ENCODE results near the gene FLRT2. TPM values are rescaled to one million over a fixed set of nuclear protein-coding genes. Genes with fewer than 3 reads are reported as not detected.

FLRT2 gene
- total RNA-seq, 1 experiment from 2014 or later: not detected

DNA sequence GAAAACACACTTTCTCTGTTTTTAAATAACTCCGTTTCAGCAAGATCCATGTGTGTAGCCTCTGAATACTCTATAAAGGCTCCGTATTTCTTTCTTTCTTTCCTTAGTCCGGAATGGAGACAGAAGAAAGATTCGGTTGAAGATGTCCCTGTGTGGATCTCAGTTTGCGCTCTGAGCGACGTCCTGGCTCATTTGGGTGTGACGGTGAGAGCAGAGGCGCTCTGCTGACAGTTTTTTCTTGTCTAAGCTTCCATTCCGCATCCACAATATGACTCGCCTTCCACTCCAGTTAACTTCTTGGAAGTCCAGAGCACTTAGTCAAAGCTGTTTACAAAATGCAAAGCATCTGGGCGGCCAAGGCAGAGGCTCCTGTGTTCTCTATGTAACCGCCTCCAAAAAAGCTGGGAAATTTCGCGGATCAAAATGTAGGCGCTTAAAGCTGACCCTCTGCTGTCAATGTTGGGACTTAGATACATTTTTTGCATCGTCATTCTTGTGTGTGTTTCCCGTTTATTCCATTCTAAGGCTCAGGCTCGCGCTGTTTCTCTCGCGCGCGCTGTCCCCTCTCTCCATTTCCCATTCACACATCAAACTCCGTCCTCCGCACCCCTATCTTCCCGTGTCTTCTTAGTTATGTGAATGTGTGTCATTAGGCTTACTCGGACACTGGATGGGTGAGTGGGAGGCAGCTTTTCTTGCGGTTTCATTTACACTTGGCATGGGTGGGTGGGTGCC, 880 bp upstream of the FLRT2 start:
- DNase-seq (ENCODE audit: low spot score): no peak
- in situ Hi-C loops (cut with HindIII; ENCODE audit: low sequenced_read_pairs): no loop called here

DNA sequence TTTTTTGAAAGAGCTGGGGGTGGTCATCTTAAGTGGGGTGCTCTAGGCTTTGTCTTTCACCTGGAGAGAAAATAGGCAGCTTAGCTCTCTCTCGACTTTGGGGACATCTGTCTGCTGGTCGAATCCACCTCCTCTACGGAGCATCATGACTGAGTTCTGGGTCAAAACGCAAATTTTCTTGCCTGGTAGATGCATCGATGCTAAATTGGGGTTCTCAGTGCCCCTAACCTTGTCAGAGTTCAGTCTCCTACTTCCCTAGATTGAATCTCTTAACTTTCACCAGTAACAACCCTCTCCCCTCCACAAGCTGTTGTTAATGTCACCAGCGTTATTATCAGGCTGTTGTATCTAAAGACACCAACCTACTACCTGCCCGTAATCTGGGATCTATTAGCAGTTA, 682 bp downstream of the FLRT2 start:
- in situ Hi-C loops (cut with HindIII; ENCODE audit: low sequenced_read_pairs): no loop called here
- no peak for DNase-seq (ENCODE audit: low spot score)

GRCh38 chr14:85531141-85531586, 1.2 kb downstream of the FLRT2 start:
- in situ Hi-C loops (cut with HindIII; ENCODE audit: low sequenced_read_pairs): no loop called here
- no peak for DNase-seq (ENCODE audit: low spot score)

GRCh38 chr14:85531587-85532373, 1.8 kb downstream of the FLRT2 start:
- DNase-seq (ENCODE audit: low spot score): no peak
- in situ Hi-C loops (cut with HindIII; ENCODE audit: low sequenced_read_pairs): no loop called here

- in situ Hi-C loops (cut with HindIII; ENCODE audit: low sequenced_read_pairs): no loop called here
- DNase-seq (ENCODE audit: low spot score): no peak
Observed at GRCh38 chr14:85532374-85533022, 2.6 kb downstream of the FLRT2 start.

- no peak for DNase-seq (ENCODE audit: low spot score)
- in situ Hi-C loops (cut with HindIII; ENCODE audit: low sequenced_read_pairs): no loop called here
Observed at GRCh38 chr14:85533023-85533860, 3.3 kb downstream of the FLRT2 start.

DNA sequence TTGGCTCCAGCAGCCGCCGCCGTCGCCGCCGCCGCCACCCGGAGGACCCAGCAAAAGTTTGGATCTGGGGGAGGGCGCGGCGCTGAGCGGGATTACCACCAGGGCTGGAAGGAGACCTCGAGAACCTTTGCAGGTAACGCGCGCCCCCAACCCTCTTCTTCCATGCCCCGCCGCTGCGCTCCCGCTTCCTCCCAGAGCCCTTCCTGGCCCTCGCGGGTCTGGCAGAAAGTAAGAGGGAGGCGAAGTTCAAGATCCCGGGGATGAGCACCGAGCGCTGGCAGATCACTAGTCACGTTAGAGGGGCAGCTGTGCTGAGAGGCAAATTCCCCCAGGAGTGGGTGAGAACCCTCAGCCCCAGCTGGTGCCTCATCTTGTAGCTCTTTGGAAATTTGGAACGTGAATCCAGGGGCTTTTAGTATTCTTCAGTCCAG, 3.9 kb downstream of the FLRT2 start:
- in situ Hi-C loops (cut with HindIII; ENCODE audit: low sequenced_read_pairs): no loop called here
- no peak for DNase-seq (ENCODE audit: low spot score)

DNA sequence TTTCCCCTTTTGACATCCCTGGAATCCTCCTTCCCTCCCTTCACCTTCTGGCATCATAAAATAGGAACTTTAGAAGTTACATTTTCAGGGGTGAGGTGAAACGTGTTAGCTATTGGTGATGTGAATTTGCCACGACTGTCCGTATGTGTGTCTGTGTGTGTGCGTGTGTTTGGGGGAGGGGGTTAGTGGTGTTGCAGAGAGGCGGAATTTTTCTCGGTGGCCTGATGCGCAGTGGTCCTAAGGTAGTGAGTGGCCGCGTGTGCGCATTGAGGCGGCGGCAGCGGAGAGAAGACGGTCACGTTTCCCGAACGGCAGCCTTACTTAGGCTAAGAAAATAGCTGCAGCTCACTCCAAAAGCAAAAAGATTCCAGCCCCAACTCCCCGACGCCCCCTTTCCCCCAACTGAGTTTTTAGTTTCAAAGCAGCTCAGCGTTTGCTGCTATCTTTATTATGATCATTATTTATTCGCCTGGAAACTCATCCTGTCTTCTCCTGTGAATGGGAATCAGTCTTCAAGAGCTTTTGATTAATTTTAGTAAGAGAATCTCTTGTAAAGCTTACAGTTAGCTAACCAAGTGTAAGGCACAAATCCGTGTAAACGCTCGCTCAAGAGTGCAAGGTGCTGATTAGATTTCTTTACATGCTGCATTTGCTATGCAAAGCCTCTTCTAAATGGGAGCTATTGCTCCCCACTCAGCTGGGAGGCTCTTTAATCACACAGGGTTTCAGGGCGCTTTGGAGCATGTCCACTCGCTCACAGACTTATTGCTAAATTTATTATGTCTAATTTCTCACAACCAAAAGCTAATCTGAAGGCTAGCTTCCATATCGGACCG, 4.7 kb downstream of the FLRT2 start:
- in situ Hi-C loops (cut with HindIII; ENCODE audit: low sequenced_read_pairs): no loop called here
- DNase-seq (ENCODE audit: low spot score): no peak

DNA sequence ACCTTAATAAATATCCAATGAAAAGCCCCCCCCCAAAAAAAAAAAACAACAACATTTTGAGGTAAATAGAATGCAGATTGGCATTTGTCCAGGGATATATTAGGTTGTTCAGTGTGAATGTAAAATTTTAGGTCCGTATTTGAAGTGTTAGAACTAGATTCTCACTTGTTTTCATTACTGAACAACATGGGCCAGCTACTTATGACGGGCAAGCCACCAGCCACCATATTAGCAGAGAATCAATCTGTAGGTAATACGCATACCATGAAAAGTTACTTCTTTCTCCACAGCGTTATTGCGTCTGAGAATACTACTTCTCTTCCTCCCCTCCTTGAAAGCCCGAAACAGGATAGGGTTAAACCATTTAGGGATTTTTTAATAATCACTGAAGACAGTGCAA, 5.4 kb downstream of the FLRT2 start:
- in situ Hi-C loops (cut with HindIII; ENCODE audit: low sequenced_read_pairs): no loop called here
- DNase-seq (ENCODE audit: low spot score): no peak

DNA sequence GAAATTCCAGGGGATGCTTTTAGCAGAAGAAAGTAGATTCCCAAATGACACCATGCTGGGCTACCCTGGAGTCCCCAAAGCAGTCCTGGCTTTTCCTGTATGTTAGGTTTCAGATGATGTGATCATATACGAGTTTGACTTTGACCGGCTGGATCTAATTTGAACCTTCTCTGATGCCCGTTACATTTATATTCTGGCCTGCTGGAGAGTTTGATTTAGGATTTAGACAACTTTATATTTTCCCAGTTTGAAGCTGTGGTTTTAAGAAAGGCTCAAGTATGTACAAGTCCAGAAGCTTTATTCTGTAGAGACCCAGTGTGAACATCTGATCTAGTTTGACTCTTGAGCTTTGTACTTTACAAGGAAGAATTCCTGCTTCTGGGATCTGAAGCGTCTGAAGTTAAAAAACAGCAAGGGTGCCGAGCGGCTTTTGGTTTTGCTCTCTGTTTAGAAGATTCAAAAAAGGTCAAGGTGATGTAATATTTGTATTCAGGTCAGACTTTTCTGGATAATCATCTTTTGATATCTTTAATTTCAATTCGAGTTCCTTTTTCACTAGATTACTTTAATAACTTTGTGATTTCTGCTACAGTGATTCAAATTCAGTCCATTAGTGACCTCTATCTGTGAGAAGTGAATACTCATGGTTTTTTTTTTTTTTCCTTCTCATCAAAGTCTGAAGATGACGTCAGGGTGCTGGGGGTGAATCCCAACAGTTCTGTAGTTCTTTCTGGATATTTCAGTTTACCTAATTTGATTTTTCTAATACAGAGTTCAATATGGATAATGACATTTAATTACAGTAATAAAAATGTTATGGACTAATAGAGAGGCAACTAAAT, 6.3 kb downstream of the FLRT2 start:
- in situ Hi-C loops (cut with HindIII; ENCODE audit: low sequenced_read_pairs): no loop called here
- DNase-seq (ENCODE audit: low spot score): no peak

DNA sequence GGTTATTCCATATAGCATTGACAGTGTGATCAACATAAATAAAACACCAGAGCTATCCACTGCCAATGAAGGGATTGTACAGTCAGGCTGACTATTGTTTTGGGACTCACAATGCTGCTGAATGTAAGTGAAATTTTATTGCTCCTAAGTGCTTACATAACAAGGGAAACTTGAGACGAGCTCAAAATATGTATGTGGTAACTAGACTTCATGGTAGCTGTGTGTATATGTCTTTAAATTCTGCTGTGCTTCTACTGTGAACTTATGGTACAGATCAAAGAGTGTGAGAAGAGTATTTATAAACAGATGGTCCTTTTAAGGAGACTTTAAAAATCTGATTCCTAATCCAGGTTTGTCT, 6.9 kb downstream of the FLRT2 start:
- no peak for DNase-seq (ENCODE audit: low spot score)
- in situ Hi-C loops (cut with HindIII; ENCODE audit: low sequenced_read_pairs): no loop called here

- in situ Hi-C loops (cut with HindIII; ENCODE audit: low sequenced_read_pairs): no loop called here
- DNase-seq (ENCODE audit: low spot score): no peak
Observed at GRCh38 chr14:85537526-85537925, 7.6 kb downstream of the FLRT2 start.

DNA sequence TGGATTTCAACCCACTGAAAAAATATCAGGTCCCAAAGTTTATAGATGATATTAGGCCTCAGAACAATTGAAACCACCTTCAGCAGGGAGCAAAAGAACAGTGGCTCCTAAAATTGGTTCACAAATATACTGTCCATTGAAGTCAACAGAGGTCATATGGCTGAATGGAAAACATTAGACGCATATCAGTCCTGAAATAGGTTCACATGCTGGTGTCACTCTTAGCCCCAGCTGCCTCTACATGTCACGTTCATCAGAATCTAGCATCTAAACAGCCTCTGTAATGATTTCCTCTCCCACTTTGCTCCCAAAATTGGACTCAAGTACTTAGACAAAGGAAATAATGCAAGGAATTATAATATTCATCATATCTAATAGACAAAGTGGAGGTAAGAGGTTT, 8.7 kb downstream of the FLRT2 start:
- in situ Hi-C loops (cut with HindIII; ENCODE audit: low sequenced_read_pairs): no loop called here
- DNase-seq (ENCODE audit: low spot score): no peak

GRCh38 chr14:85539510-85539909, 9.6 kb downstream of the FLRT2 start:
- in situ Hi-C loops (cut with HindIII; ENCODE audit: low sequenced_read_pairs): no loop called here
- no peak for DNase-seq (ENCODE audit: low spot score)

DNA sequence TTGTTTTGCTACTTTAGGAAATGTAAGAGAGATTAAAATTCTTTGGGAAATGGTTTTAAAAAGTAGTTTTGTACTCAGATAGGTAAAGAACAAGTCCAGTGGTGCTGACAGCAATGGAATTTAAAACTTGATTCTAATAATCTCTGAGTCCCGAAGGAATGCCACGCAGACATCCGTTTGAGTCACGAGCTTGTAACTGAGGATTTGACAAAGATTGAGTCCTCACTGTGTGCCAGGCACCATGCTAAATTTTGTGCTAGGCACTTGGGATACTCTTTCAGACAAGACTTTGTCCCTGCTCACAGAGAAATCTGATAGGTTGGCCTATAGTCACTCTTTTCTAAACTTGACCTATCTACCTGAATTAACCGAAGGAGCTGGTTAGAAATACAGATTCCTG, 12.7 kb downstream of the FLRT2 start:
- no peak for DNase-seq (ENCODE audit: low spot score)
- in situ Hi-C loops (cut with HindIII; ENCODE audit: low sequenced_read_pairs): no loop called here

GRCh38 chr14:85545738-85546137, 15.8 kb downstream of the FLRT2 start:
- DNase-seq (ENCODE audit: low spot score): no peak
- in situ Hi-C loops (cut with HindIII; ENCODE audit: low sequenced_read_pairs): no loop called here

DNA sequence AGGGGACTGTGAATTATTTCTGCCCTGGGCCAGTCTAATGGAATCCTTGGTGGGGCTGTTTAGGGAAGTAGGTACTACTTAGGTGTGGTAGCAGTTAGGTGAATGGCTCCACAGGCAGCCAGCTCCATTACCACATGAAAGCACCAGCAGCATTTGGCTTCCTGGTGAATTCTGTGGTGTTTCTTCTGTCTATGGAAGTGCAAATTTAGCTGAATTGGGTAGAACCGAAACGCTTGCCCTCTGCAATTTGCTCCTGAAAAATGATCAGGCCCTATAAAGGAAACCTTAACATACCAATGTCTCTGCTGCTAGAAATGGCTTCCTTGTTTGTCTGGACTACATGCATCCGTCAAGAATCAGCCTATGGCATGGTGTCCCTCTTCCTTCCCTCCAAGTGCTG, 16.4 kb downstream of the FLRT2 start:
- DNase-seq (ENCODE audit: low spot score): no peak
- in situ Hi-C loops (cut with HindIII; ENCODE audit: low sequenced_read_pairs): no loop called here

GRCh38 chr14:85549697-85550096, 19.8 kb downstream of the FLRT2 start:
- no peak for DNase-seq (ENCODE audit: low spot score)
- in situ Hi-C loops (cut with HindIII; ENCODE audit: low sequenced_read_pairs): no loop called here

Measured in G401 (cell line).